Lower leg skin (tissue), 3 donors: Measurements from ENCODE around the gene ANKRD13A.

ENCODE experiments used
- POLR2A ChIP-seq, 2 donors: fragments of 450-650 bp; IDR thresholded peaks; one replicate each; pipeline ENCODE4 v1.6.1; 2016 to 2017; ENCODE audit warnings: antibody characterized with exemption in 2 of 2, mild to moderate bottlenecking in 1 of 2, moderate library complexity in 1 of 2
- TF ChIP-seq, protein P1 (sequence below), 3 donors: fragments of 450-650 bp; IDR thresholded peaks; one replicate each; pipeline ENCODE4 v1.5.1; 2016; ENCODE audit warnings: antibody characterized with exemption in 3 of 3, mild to moderate bottlenecking in 3 of 3, moderate library complexity in 2 of 3

- TF ChIP-seq, protein P1, sequence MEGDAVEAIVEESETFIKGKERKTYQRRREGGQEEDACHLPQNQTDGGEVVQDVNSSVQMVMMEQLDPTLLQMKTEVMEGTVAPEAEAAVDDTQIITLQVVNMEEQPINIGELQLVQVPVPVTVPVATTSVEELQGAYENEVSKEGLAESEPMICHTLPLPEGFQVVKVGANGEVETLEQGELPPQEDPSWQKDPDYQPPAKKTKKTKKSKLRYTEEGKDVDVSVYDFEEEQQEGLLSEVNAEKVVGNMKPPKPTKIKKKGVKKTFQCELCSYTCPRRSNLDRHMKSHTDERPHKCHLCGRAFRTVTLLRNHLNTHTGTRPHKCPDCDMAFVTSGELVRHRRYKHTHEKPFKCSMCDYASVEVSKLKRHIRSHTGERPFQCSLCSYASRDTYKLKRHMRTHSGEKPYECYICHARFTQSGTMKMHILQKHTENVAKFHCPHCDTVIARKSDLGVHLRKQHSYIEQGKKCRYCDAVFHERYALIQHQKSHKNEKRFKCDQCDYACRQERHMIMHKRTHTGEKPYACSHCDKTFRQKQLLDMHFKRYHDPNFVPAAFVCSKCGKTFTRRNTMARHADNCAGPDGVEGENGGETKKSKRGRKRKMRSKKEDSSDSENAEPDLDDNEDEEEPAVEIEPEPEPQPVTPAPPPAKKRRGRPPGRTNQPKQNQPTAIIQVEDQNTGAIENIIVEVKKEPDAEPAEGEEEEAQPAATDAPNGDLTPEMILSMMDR (IDR thresholded peaks at IDR 0.05), result no peak
- TF ChIP-seq POLR2A (IDR thresholded peaks at IDR 0.05), result no peak
Measured at GRCh38 chr12:109982210-109982609, 17.0 kb upstream of the ANKRD13A start.
